HG03571 (cell line): ENCODE measurements around the gene MED22.
"Not testable (repeated sequence)": the region's sequence is repeated elsewhere in the genome, so short reads cannot be mapped to it uniquely, and the experiment has no call there.

Experiments used
- ATAC-seq: cut with Tn5 transposase; IDR thresholded peaks from one replicate; pipeline ENCODE4 v1.9.1; 2021; ENCODE audit not compliant: unreplicated experiment

MED22 gene

DNA sequence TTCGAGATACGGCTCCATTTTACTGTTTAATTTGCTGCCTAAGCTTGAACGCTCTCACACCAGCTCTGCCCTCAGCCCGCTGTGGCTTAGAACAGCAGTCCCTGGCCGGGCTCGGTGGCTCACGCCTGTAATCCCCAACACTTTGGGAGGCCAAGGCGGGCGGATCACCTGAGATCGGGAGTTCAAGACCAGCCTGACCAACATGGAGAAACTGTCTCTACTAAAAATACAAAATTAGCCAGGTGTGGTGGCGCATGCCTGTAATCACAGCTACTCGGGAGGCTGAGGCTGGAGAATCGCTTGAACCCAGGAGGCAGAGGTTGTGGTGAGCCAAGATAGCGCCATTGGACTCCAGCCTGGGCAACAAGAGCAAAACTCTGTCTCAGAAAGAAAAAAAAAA lies 29.3 kb upstream of the MED22 start:
- not testable (repeated sequence) for ATAC-seq

GRCh38 chr9:133375724-133376654 lies 28.1 kb upstream of the MED22 start, which contains the start of the genes STKLD1 and SURF4:
STKLD1 (plus strand) TSS chr9:133376366; CDS start chr9:133376474, 108 bp downstream.
SURF4 (minus strand) TSS chr9:133376060; CDS start chr9:133375969, 91 bp downstream.
- peak; percentile 86 for ATAC-seq

DNA sequence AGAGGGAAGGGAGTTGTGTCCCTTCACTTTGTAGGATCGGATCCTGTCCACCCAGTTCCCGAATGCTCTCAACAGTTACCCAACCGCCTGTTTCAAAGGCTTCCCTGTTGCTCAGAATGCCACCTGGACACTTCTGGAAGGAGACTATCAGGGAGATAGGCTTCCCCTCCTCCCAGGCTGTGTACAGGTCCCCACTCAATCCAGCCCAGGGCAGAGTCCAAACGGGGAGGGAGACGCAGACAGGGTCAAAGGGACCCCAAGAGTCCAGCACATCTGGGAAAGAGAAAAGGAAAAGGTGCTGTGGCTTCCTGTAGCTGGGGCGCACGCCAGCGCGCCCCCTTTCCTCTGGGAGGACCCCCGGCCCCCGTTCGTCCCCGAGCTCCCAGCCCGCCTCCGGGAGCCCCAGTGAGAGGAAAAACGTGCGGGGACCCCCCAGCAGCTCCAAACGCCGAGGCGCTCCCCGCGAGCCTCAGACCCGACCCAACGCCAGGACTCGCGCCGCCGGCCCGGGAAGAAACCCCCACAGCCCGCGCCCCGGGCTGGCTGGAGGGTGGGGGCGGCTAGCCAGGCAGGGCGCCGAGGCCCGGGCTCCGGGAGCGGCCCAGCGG lies 27.3 kb upstream of the MED22 start:
- ATAC-seq = peak; percentile 8

- no peak for ATAC-seq
Observed at GRCh38 chr9:133374612-133375115, 26.7 kb upstream of the MED22 start.

DNA sequence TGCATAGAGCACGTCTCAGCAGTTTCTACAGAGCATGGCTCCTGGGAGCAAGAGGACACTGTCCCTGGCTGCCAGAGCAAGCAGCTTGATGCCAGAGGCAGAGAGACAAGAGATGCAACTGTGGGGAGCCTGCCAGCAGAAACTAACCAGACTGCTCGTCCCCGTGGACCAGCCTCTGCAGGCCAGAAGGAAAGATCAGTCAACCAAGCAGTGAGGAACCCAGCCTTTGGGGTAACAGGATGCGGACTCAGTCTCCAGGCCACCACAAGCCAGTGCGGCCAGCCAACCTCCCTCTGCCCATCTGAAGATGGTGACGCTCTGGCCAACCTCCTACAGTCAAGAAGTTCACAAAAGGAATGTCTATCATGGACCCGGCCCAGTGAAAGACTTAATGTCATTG lies 24.2 kb upstream of the MED22 start:
- no peak for ATAC-seq

DNA sequence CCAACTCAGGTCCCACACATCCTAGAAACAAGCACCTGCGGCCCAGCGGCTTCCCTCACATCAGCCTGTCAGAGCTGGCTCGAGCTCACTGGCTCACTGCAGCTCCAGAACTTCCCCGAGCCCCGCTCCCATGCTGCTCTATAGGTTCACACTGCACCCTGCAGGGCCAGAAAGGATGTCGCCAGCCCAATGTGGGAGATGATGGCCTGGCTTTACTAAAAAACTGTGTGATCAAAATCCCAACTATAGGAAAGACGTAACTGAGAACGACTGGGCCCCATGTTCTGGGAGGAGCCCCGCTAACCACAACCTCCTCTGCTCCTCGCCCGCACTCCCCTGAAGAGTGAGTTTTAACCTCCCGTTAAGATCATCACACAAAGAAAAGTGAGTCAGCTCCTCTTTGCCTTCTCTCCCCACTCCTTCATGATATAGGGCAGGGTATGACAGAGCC lies 23.4 kb upstream of the MED22 start:
- no peak for ATAC-seq

DNA sequence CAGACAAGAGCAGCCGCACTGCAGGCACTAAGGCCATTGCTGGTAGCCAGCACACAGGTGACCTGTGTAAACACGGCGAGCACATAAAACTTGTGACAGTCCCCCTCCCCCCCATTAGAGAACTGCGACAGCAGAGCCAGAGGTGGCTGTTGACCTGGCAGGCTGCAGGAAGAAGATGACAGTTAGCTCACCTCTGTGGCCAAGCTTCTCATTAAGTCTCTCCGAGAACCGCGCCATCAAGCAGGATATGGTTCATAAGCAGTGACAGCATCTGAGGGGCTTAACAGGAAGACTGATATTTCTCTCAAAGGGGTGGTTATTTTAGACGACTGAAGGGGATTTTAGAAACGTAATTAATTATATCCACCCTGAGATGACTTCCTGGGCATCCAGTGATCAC lies 22.8 kb upstream of the MED22 start:
- ATAC-seq = no peak

- no peak for ATAC-seq
Observed at GRCh38 chr9:133369933-133370332, 22.0 kb upstream of the MED22 start.

GRCh38 chr9:133369422-133369821 lies 21.5 kb upstream of the MED22 start:
- ATAC-seq = no peak

- ATAC-seq = no peak
Observed at GRCh38 chr9:133368249-133368881, 20.4 kb upstream of the MED22 start.

- no peak for ATAC-seq
Observed at GRCh38 chr9:133367778-133368177, 19.8 kb upstream of the MED22 start.

GRCh38 chr9:133367221-133367620 lies 19.3 kb upstream of the MED22 start:
- ATAC-seq = no peak

DNA sequence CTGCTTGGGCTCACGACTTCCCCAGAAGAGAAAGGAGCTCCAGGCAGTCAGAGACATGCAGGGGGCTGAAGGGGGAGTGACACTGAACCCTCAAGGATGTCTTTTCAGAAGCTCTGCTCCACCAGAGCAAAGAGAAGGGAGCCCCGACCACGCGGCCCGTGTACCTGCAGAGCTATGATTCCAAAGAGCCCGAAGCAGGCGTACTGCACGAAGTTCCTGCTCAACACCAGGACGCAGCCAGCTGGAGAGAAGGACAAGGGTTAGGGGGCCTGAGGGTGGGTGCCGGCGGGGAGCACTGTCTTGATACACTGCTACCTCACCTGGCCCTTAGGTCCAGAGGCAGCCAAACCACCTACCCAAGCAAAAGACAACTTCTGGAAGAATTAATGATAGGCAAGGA lies 18.5 kb upstream of the MED22 start:
- ATAC-seq = no peak

- no peak for ATAC-seq
Observed at GRCh38 chr9:133362359-133363044, 14.6 kb upstream of the MED22 start.

- ATAC-seq = no peak
Observed at GRCh38 chr9:133361507-133362092, 13.7 kb upstream of the MED22 start.

GRCh38 chr9:133360400-133361393 lies 12.8 kb upstream of the MED22 start:
- ATAC-seq = no peak

GRCh38 chr9:133359399-133360175 lies 11.7 kb upstream of the MED22 start:
- ATAC-seq = no peak

DNA sequence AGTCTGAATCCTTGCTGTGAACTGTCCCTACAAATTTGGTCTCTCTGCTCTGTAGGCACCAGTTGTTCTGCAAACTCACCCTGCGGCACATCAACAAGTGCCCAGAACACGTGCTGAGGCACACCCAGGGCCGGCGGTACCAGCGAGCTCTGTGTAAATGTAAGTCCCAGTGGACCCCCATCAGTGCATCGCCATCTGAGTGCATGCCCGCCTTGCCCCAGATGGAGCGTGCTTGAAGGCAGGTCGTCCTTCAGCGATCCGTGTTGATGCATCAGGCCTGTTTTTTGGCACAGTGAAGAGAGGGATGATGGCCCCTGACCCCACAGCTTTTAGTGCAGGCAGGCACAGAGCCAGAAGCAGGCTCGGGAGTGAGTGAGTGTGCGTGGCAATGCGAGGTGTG lies 9.7 kb upstream of the MED22 start:
- no peak for ATAC-seq
